GM21515 (cell line): ENCODE data around the gene TMEM213.
"Not testable (repeated sequence)": the region's sequence is repeated elsewhere in the genome, so short reads cannot be mapped to it uniquely, and the experiment has no call there.

Experiments used
- ATAC-seq: cut with Tn5 transposase; IDR thresholded peaks from one replicate; pipeline ENCODE4 v1.9.1; 2021; ENCODE audit not compliant: unreplicated experiment

TMEM213 gene

DNA sequence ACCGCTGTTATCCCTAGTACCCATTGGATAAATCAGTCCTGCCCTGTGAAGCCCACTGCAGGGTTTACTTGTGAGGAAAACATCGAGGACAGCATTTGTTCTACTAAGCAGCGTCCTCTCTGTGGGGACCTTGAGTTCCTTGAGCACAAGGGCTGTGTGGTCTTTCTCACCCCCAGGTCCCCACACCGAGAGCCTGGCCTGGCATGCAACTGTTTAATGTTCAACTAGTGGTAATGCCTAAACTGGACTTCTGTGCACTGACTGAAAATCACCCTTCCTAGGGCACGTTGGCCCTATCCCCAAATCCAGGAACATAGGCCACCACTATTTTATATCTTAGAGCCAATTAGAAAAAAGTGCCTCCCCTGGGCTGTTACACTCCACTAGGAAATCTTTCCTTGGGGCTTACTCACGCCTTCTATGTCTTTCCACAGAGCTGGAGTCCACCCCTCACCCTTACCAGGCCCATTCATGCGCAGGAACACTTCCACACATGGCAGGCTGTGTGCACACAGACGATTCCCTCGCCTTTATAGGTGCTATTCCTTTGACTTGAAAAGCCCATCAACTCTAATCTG lies 1.7 kb upstream of the TMEM213 start:
- no peak for ATAC-seq

DNA sequence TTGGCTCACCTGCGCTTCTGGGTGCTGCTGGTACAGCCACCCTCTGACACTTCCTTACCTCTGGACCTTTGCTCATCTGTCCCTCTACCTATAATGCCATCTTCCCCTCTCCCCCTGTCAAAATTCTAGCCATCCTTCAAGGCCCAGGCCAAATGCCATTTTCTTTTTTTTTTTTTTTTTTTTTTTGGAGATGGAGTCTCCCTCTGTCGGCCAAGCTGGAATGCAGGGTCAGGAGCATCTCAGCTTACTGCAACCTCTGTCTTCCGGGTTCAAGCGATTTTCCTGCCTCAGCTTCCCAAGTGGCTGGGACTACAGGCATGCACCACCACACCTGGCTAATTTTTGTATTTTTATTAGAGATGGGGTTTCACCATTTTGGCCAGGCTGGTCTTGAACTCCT lies 748 bp upstream of the TMEM213 start:
- not testable (repeated sequence) for ATAC-seq

DNA sequence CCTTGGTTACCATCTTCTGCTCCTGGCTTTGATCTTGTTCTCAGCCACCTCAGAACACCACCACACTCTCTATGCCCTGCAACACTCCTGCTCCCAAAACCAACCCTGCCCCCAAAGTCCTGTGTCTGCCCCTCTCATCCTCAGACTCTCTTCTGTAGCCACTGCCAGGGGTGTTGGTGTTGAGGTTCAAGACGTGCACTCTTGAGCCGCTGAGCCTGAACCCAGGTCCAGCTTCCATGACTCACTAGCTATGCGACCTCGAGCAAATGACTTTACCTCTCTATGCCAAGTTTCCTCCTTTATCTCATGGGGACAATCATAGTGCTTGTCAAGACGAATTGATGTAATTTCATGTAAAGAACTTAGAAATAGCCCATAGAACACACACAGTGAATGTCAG lies 1.0 kb downstream of the TMEM213 start:
- ATAC-seq, result no peak

DNA sequence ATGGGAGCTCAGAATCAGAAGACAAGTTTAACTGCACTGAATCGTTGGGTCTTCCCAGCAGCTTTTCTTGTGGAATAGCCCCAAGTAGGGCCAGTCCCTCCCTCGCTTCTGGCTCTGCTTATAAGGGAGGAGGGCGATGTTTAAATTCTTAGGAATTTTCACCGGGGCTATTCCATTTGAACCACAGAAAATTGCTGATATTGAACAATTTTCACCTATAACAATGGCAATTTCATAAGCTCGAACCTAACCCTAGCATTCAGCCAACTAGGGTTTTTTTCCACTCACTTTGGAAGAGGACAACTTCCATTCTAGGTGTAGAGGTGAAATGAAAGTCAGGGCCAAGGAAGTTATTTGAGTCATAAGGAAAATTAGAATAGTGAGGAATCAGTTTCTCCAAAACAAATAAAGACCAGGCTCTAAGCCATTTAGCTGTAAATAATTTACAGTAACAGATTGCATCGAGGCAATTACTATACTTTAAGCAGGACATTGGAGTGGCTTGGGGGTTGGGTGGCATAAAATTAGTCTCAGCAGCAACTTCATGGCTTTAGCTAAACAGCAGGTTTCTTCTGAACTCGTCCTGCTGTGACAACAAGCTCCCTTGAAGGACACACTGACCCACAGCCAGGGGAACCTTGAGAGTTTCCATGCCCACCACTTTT lies 1.7 kb downstream of the TMEM213 start:
- ATAC-seq, result no peak

DNA sequence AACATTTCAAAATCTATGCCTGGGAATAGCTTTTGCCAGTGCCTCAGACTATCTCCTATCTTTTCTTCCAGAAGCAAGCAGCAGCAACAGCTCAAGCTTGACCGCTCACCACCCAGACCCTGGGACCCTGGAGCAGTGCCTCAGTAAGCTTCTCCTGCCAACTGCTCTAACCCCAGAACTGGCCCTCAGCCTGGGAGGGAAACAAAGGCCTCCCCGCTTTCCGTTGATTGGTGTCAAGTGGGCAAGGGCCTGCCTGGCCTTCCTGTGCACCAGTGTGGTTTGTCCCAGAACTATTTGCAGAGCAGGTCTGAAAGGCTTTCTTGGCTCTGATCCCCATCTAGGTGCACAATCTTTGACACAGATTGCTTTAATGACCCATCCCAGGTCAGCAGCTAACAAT lies 3.5 kb downstream of the TMEM213 start:
- no peak for ATAC-seq

DNA sequence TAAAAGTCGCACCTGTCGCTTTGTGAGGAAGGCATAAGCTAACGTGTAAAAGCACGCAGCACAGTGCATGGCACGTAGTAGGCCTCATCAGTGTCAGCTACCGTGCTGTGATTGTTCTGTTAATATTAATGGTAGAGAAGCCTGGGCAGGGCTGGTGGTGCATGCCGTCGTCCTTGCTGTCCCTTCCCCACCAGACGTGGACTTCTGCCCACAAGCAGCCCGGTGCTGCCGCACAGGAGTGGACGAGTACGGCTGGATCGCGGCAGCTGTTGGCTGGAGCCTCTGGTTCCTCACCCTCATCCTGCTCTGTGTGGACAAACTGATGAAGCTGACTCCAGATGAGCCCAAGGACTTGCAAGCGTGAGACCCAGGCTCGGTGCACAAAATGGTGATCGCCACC lies 4.9 kb downstream of the TMEM213 start:
- ATAC-seq, result no peak

DNA sequence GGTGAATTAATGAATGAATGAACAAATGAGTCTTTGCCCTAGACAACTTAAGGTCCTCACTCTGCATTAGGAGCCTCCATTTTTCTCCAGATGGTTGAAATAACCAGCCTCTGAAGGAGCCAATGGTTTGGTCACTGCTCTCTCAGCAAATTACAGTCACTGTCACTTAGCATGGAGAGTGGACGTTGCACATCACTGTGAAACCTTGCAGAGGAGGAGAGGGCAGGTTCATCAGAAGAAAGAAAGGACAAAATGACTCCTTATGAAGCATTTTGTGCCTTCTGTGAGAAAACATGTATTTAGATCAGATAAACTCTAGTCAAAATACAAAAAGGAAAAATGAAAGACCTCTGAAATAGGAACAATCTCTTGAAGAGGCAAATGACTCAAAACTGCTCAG lies 6.8 kb downstream of the TMEM213 start:
- no peak for ATAC-seq

DNA sequence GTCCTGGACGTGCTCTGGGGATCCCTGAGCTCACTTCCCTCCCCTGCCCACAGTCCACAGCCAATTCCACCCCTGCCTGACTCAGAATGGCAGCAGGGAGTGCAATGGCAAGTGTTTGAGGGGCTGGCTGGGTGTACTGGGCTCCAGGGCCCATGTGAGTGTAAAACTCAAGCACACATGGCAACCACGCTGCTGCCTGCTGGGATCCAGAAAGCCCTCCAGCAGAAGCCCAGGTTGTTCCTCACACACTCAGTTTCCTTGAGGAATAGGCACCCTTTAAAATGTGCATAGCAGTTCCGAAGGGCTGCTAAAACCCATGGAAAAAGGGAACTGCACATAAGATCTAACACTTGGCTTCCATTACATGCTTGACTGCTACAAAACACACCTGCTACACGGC lies 11.6 kb downstream of the TMEM213 start:
- ATAC-seq, result no peak

DNA sequence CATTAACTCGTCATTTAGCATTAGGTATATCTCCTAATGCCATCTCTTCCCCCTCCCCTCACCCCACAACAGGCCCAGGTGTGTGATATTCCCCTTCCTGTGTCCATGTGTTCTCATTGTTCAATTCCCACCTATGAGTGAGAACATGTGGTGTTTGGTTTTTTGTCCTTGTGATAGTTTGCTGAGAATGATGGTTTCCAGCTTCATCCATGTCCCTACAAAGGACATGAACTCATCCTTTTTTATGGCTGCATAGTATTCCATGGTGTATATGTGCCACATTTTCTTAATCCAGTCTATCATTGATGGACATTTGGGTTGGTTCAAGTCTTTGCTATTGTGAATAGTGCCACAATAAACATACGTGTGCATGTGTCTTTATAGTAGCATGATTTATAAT lies 13.5 kb downstream of the TMEM213 start:
- ATAC-seq, result not testable (repeated sequence)

DNA sequence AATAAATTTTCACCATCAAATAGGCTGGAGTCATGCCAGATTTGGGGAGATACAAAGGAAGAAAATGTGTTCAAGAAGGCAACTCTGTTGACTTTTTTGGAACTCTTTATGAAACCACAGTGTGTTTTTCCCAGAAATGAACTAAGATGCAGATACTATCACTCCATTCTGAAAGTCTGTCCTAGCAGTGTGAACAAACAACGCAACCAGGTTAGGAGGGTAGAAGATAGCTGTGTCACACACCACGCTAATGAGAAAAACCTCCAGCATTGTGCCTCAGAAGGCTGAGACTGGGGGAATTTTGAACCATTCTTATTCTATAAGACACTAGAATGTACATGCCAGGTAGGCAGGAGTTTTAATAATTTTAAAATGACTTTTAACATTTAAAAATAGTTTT lies 16.2 kb downstream of the TMEM213 start:
- no peak for ATAC-seq

DNA sequence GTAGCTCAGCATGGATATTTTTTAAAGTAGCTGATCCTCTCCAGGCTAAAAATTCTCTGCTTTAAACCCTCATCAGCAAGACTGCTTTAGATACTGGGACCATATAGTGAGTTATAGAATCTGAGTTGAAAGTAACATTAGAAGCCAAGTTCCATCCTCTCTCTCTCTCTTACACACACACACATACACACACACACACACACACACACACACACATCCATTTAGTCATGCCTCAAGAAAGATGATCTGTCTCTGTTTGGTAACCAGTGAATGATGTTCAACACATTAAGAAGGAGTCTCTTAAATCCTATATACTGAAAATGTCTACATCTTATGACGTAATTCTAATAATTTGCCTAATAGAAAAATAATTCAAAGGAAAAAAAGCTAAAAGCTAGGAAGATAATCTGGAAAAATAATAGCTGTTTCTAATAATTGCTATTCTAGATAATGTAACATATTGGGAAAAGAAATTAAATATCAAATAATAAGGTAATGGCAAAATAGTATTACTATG lies 17.1 kb downstream of the TMEM213 start:
- ATAC-seq, result no peak

DNA sequence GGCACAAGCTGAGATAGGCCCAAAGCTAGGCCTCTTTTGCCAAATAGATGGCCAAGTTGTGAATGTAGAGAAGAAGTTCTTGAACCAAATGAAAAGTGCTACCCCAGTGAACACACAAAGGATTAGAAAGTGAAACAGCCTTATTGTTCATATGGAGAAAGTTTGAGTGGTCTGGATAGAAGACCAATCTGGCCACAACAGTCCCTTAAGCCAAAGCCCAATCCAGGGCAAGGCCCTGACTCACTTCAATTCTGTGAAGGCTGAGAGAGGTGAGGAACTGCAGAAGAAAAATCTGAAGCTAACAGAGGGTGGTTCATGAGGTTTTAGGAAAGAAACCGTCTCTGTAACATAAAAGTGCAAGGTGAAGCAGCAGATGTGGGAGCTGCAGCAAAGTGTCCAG lies 18.9 kb downstream of the TMEM213 start:
- ATAC-seq, result no peak

DNA sequence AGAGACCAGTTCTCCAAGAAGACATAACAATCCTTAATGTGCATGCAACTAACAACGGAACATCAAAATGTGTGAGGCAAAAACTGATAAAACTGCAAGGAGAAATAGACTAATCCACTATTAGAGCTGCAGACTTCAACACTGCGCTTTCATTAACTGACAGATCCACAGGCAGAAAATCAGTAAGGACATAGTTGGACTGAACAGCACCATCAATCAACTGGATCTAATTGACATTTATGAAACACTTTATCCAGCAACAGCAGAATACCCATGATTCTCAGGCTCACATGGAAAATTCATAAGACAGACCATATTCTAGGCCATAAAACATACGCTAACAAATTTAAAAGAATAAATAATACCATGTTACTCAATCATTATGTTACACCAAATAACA lies 21.8 kb downstream of the TMEM213 start:
- no peak for ATAC-seq

DNA sequence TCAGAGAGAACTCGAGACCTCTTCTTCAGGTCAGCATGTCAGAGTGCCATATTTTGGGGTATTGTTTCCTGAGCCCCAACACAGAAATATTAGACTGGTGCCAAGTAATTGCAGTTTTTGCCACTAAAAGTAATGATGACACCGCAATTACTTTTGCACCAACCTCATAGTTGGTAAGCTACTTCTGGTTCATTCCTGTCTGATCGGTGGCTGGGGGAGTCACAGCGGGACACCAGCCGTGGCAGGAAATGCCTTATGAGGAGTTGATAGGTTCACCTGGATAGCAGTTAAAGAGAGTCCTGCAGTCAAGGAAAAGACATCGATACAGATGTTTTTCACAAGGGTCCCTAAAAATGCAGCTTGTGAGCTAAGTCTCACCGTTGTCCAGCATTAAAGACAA lies 24.1 kb downstream of the TMEM213 start:
- no peak for ATAC-seq

DNA sequence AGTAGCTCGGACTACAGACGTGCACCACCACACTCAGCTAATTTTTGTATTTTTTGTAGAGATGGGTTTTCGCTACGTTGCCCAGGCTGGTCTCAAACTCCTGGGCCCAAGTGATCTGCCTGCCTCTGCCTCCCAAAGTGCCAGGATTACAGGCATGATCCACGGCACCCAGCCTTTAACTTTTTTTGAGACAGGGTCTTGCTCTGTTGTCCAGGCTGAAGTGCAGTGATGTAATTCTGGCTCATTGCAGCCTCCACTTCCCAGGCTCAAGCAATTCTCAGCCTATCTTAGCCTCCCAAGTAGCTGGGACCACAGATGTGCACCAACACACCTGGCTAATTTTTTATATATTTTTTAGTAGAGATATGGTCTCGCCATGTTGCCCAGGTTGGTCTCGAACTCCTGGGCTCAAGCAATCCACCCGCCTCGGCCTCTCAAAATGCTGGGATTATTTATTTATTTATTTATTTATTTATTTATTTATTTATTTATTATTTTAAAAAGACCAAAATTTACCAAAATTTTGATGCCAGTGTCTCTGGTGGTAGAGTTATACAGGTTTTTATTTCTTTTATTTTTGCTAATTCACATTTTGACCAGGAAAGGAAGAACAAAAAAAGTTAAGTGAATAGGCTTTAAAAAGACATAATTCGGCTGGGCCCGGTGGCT lies 25.2 kb downstream of the TMEM213 start:
- no peak for ATAC-seq

DNA sequence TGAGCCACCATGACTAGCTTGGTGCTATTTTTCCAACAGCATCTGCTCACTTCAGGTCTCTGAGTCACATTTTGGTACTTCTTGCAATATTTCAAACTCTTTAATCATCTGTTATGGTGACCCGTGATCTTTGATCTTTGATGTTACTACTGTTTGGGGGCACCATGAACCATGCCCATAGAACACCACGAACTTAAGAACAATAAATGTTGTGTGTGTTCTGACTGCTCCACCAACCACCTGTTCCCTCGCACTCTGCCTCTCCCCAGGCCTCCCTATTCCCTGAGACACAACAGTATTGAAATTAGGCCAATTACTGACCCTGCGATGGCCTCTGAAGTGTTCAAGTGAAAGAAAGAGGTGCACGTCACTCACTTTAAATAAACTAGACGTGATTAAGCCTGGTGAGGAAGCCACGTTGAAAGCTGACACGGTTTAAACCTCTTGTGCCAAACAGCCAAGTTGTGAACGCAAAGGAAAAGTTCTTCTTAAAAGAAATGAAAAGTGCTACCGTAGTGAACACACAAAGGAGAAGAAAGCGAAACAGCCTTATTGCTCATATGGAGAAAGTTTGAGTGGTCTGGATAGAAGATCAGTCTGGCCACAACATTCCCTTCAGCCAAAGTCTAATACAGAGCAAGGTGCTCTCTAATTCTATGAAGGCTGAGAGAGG lies 27.4 kb downstream of the TMEM213 start:
- no peak for ATAC-seq

DNA sequence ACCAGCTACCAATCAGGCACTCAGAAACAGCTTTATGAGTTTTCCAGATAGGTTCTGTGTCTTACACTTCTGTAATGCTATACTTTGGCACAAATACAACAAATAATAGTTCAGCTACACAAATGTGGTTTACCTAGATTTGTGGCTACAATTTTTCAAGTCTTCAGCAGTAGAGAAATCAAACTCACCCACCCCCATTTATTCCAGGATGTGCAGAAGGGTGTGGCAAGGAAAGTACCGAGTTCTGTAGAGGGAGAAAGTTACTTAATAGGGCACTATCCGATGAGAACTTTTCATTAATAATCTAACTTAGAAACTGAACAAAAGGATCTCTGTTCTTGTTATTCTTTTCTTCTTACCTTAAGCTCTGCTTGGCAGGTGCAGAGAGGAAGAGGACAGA lies 30.5 kb downstream of the TMEM213 start:
- no peak for ATAC-seq

DNA sequence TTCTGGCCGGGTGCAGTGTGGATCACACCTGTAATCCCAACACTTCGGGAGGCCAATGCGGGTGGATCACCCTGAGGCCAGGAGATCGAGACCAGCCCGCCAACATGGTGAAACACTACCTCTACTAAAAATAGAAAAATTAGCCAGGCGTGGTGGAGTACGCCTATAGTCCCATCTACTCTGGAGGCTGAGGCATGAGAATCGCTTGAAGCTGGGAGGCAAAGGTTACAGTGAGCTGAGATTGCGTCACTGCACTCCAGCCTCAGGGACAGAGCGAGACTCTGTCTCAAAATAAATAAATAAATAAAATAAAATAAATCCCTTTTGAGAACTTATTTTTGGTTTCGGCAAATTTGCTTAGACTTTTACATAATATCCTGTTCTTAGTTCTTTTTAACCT lies 31.5 kb downstream of the TMEM213 start:
- ATAC-seq, result no peak

DNA sequence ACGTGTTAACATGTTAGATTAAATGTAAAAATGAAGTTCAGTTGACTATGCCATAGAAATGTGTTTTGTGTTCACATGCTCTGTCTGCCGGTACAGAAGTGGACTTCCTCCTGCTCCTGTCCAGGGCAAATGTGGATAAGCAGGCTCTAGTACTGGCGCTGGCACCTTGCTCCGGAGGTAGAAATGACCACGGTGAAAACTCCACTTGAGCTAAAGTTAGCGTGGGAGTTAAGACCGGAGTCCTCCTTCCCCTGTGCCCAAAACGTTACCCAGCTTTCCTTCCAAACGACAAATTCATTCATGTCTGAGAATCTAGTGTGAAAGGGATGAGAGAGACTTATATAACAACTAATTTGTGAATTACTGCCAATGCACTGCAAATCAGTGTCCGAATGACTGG lies 35.2 kb downstream of the TMEM213 start:
- ATAC-seq, result no peak

DNA sequence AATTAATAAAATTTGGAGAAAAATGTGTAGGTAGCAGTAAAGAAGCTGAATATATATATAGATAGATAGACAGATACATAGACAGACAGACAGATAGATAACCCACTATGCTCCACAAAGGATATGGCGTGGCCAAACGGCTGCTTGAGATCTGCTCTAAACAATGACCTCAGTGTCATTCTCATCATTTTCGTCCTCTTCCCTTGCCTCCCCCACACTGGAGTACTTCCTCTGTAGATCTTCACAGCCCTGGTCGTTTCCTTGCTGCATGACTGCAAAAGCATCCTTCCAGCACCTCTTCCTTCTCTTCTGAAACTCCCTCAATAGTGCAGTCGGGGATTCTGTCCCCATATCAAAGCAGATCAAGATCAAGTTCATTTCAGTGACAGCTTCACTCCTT lies 35.8 kb downstream of the TMEM213 start:
- no peak for ATAC-seq

DNA sequence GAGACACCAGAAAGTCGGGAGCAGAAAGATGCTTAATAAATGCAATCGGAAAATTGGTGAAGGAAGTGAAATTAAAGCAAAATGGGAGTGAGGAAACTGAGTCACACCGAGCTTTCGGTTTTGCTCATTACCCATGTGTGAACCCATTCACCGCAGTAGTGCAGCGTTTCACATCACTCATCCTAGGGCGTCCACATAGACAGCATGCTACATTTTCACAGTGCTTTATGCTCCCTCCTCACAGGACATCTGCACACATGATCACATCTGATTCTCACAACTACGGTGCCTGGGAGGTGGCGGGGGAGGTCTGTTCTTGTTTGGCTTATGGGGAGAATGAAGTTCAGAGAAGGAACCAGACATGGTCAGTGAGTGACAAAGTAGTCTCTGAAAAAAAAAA lies 36.8 kb downstream of the TMEM213 start:
- ATAC-seq, result no peak

DNA sequence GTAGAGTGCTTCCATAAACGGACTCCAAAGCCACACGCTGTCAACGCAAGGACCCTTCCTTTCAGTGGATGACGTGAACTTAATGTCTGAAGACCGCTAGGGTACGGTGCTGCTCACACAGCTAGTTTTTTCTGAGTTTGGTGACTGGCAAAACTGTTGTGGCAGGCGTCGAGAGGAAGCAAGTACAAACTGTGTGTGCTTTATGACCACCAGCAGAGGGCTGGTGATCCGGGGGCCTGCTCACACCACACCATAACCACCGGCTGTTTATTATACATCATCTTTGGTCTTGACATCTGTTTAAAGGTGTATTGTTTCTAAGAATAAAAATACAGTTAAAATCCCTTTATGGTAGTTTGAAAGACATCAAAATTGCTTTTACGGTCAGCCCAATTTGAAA lies 37.3 kb downstream of the TMEM213 start:
- no peak for ATAC-seq
